Ascending aorta (tissue), 2 donors: ENCODE data around the gene TPR. TPM values are rescaled to one million over a fixed set of nuclear protein-coding genes. Genes with fewer than 3 reads are reported as not detected.

Source experiments
- DNase-seq, 2 donors: peaks; one replicate each; pipeline ENCODE4 v3.0.0-alpha.2; 2019; ENCODE audit warnings: low spot score in 2 of 2
- H3K27ac ChIP-seq, 2 donors: fragments of 200-600 bp; sonication (generic); one replicate each; pipeline ENCODE4 v1.5.1; 2016 to 2017; ENCODE audit warnings: mild to moderate bottlenecking in 1 of 2
- H3K27me3 ChIP-seq: fragments of 200-600 bp; sonication (generic); one replicate; pipeline ENCODE4 v1.5.1; 2017
- H3K36me3 ChIP-seq, 2 donors: fragments of 200-600 bp; sonication (generic); one replicate each; pipeline ENCODE4 v1.5.1; 2016
- H3K4me1 ChIP-seq, 2 donors: fragments of 200-600 bp; sonication (generic); one replicate each; pipeline ENCODE4 v1.5.1; 2016 to 2017; ENCODE audit warnings: mild to moderate bottlenecking in 1 of 2
- H3K4me3 ChIP-seq, 2 donors: fragments of 200-600 bp; sonication (generic); one replicate each; pipeline ENCODE4 v1.5.1; 2016 to 2017; ENCODE audit warnings: mild to moderate bottlenecking in 1 of 2
- H3K9me3 ChIP-seq, 2 donors: fragments of 200-600 bp; sonication (generic); one replicate each; pipeline ENCODE4 v1.5.1; 2016
- intact Hi-C: fragments of 100-400 bp; cut with DNase I; formaldehyde crosslinking; loops from one replicate; pipeline ENCODE4 v1.15.1; 2023
- total RNA-seq: library from RNA; depleted of rRNA; stranded (reverse); fragments of >200 nt; gene quantifications from one replicate; pipeline ENCODE4 v1.1.0, GENCODE V29; 2016
- TF ChIP-seq, protein P1 (sequence below), 3 experiments: fragments of 200-600 bp in 2 of 3; fragments of 450-650 bp in 1 of 3; sonication (generic) in 2 of 3; IDR thresholded peaks; one replicate each; pipeline ENCODE4 v1.5.1; 2016 to 2019; ENCODE audit warnings: antibody characterized with exemption in 3 of 3, mild to moderate bottlenecking in 1 of 3, moderate library complexity in 1 of 3

The TPR gene
- total RNA-seq: 35.7 TPM

GRCh38 chr1:186375152-186375928 lies at the start of gene TPR, which contains the start of gene ODR4:
Gene TPR, minus strand, starts transcription at chr1:186375253. Its CDS starts 225 bp downstream, at chr1:186375028.
Gene ODR4, plus strand, starts transcription at chr1:186375838. Its CDS starts 3,948 bp downstream, at chr1:186379786.
- TF ChIP-seq, protein P1, sequence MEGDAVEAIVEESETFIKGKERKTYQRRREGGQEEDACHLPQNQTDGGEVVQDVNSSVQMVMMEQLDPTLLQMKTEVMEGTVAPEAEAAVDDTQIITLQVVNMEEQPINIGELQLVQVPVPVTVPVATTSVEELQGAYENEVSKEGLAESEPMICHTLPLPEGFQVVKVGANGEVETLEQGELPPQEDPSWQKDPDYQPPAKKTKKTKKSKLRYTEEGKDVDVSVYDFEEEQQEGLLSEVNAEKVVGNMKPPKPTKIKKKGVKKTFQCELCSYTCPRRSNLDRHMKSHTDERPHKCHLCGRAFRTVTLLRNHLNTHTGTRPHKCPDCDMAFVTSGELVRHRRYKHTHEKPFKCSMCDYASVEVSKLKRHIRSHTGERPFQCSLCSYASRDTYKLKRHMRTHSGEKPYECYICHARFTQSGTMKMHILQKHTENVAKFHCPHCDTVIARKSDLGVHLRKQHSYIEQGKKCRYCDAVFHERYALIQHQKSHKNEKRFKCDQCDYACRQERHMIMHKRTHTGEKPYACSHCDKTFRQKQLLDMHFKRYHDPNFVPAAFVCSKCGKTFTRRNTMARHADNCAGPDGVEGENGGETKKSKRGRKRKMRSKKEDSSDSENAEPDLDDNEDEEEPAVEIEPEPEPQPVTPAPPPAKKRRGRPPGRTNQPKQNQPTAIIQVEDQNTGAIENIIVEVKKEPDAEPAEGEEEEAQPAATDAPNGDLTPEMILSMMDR (IDR thresholded peaks at IDR 0.05): peak; percentile 90 to 92 (median 91)
- Histone ChIP-seq H3K27me3 (no peaks in the 10 kb centered on the region), H3K4me3 (peak within 1 kb of the TSS; percentile 74 to 94), H3K27ac (peak within 1 kb of the TSS; percentile 98 to 99), H3K36me3 (peaks cover 14 to 15% of the 10 kb centered on the region in 2 donors), H3K4me1 (peaks cover 6 to 16% of the 10 kb centered on the region in 2 donors), H3K9me3 (no peaks in the 10 kb centered on the region)
- intact Hi-C loops: loop anchor here (1.0 to 5.0 kb wide), 3 partner anchors 1058 to 1403 kb away; partner anchors contain the start of genes IVNS1ABP, NIBAN1 and SWT1
- DNase-seq: peak; percentile 94 to 99

DNA sequence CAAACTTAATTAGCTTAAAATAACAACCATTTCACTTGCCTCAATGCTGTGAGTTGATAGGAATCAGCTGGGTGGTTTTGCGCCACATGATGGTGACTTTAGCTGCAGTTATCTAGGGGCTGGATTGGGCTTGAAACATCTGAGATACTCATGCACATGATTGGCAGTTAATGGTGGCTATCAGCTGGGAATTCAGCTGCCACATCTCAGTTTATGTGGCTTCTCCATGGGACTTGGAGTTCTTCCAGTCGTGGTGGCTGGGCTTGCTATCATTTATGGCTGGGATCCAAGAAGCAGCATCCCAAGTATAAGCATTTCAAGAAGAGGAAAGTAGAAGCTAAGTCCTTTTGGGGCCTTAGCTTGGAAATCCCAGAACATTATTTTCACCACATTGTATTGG lies 49.5 kb upstream of the TPR start:
- TF ChIP-seq, protein P1 (IDR thresholded peaks at IDR 0.05): no peak

DNA sequence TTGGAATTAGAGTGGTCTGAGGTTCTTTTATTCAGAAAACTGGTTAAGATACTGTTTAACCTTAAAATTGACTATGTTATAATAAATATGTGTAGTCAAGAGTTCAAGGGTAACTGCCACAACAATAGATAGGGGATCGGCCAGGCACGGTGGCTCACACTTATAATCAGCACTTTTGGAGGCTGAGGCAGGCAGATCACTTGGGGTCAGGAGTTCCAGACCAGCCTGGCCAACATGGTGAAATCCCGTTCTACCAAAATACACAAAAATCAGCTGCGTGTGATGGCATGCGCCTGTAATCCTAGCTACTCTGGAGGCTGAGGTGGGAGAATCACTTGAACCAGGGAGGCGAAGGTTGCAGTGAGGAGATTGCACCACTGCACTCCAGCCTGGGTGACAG lies 46.4 kb upstream of the TPR start:
- Histone ChIP-seq H3K27ac (no peak overlapping the region), H3K9me3 (no peaks in the 10 kb centered on the region), H3K36me3 (peaks cover 20 to 22% of the 10 kb centered on the region in 2 donors), H3K4me1 (no peaks in the 10 kb centered on the region), H3K27me3 (no peaks in the 10 kb centered on the region), H3K4me3 (no peak overlapping the region)
- TF ChIP-seq, protein P1 (IDR thresholded peaks at IDR 0.05): no peak
- intact Hi-C loops: no loop called here
- DNase-seq: no peak

More for the DNA sequence above, 49.5 kb upstream of the TPR start:
- no peak overlapping the region for H3K4me3 ChIP-seq
- no peaks in the 10 kb centered on the region for H3K27me3 ChIP-seq
- intact Hi-C loops: no loop called here
- no peak for DNase-seq
- peaks cover 6 to 7% of the 10 kb centered on the region in 2 donors for H3K36me3 ChIP-seq
- H3K27ac ChIP-seq: no peak overlapping the region
- no peaks in the 10 kb centered on the region for H3K4me1 ChIP-seq
- H3K9me3 ChIP-seq: no peaks in the 10 kb centered on the region

DNA sequence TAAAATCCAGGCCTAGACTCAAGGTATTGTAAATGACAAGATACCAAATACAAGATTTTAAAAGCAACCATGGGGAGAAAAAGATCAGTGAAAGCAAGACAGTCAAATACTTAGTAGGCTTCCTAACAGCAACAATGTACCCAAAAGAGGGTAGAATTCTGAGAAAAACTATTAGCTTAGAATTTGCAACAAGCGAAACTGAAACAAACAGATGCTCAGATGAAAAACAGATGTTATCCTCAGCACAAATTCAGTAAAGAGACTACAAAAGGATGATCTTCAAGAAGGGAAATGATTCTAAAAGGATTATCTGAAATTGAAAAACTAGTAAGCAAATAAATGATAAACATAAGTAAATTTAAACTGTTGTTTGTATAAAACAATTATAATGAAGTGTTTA lies 45.9 kb upstream of the TPR start:
- H3K4me3 ChIP-seq: no peak overlapping the region
- H3K9me3 ChIP-seq: no peaks in the 10 kb centered on the region
- TF ChIP-seq, protein P1 (IDR thresholded peaks at IDR 0.05): no peak
- H3K27ac ChIP-seq: no peak overlapping the region
- no peaks in the 10 kb centered on the region for H3K4me1 ChIP-seq
- H3K27me3 ChIP-seq: no peaks in the 10 kb centered on the region
- intact Hi-C loops: no loop called here
- no peak for DNase-seq
- H3K36me3 ChIP-seq: peaks cover 22% of the 10 kb centered on the region in 2 donors

- H3K4me3 ChIP-seq: no peak overlapping the region
- intact Hi-C loops: no loop called here
- H3K4me1 ChIP-seq: no peaks in the 10 kb centered on the region
- no peaks in the 10 kb centered on the region for H3K9me3 ChIP-seq
- H3K27me3 ChIP-seq: no peaks in the 10 kb centered on the region
- no peak for DNase-seq
- H3K36me3 ChIP-seq: peaks cover 22% of the 10 kb centered on the region in 2 donors
- TF ChIP-seq, protein P1 (IDR thresholded peaks at IDR 0.05): no peak
- H3K27ac ChIP-seq: no peak overlapping the region
Measured at GRCh38 chr1:186420311-186420710, 45.3 kb upstream of the TPR start.
